ENCODE results near the gene WWOX. TPM values are rescaled to one million over a fixed set of nuclear protein-coding genes. Genes with fewer than 3 reads are reported as not detected.

The WWOX gene
- total RNA-seq, 1 donor from 2014 or later: 106 TPM

DNA sequence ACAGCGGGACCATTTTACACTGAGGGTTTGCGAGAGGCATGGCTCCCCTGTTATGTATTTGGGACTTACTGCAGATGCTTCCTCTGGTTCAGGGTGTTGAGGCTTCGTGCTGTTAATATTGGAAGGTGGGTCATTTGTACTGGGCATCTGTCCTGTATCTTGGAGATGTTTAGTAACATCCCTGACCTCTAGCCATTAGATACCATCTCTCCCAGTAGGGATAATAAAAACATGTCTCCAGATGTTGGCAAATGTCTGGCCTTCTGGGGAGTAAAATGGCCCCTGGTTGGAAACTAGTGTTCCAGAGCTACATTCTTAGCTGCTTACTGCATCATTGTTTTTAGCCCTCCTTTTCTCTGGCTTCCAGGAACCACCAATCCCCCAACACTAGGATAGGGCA lies 388.0 kb downstream of the WWOX start:
- peaks cover 0 to 4% of the 10 kb centered on the region in 2 donors for H3K4me1 ChIP-seq
- DNase-seq (ENCODE audit: low spot score in 2 of 2): no peak
- no peaks in the 10 kb centered on the region for H3K36me3 ChIP-seq
- no peak overlapping the region for H3K4me3 ChIP-seq
- no peak overlapping the region for H3K27ac ChIP-seq
- no peaks in the 10 kb centered on the region for H3K9me3 ChIP-seq
- no peaks in the 10 kb centered on the region for H3K27me3 ChIP-seq
- TF ChIP-seq, protein P1, sequence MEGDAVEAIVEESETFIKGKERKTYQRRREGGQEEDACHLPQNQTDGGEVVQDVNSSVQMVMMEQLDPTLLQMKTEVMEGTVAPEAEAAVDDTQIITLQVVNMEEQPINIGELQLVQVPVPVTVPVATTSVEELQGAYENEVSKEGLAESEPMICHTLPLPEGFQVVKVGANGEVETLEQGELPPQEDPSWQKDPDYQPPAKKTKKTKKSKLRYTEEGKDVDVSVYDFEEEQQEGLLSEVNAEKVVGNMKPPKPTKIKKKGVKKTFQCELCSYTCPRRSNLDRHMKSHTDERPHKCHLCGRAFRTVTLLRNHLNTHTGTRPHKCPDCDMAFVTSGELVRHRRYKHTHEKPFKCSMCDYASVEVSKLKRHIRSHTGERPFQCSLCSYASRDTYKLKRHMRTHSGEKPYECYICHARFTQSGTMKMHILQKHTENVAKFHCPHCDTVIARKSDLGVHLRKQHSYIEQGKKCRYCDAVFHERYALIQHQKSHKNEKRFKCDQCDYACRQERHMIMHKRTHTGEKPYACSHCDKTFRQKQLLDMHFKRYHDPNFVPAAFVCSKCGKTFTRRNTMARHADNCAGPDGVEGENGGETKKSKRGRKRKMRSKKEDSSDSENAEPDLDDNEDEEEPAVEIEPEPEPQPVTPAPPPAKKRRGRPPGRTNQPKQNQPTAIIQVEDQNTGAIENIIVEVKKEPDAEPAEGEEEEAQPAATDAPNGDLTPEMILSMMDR (IDR thresholded peaks at IDR 0.05): no peak
- intact Hi-C loops (cut with DNase I): no loop called here

DNA sequence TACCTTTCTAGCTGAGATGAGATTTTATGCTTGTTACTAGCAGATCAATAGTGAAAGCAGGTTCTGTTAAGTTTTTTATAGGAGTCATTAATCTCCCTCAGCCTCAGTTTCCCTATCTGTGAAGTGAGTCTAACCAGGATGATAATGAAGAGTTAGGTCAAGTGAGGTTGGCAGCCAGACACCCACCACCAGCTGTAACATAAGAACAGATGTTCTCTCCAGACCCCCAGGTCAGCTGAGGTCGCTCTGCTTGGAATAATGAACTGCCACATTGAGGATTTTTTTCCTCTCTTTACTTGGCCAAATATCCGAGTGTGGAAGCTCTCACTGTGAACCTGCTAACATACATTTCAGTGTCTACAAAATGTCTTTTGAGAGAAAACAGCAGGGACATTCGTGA lies 389.6 kb downstream of the WWOX start:
- H3K4me3 ChIP-seq: no peak overlapping the region
- no peaks in the 10 kb centered on the region for H3K27me3 ChIP-seq
- intact Hi-C loops (cut with DNase I): no loop called here
- no peaks in the 10 kb centered on the region for H3K9me3 ChIP-seq
- no peak overlapping the region for H3K27ac ChIP-seq
- H3K36me3 ChIP-seq: no peaks in the 10 kb centered on the region
- peaks cover 0 to 4% of the 10 kb centered on the region in 2 donors for H3K4me1 ChIP-seq
- no peak for DNase-seq (ENCODE audit: low spot score in 2 of 2)
- TF ChIP-seq, protein P1 (IDR thresholded peaks at IDR 0.05): no peak

DNA sequence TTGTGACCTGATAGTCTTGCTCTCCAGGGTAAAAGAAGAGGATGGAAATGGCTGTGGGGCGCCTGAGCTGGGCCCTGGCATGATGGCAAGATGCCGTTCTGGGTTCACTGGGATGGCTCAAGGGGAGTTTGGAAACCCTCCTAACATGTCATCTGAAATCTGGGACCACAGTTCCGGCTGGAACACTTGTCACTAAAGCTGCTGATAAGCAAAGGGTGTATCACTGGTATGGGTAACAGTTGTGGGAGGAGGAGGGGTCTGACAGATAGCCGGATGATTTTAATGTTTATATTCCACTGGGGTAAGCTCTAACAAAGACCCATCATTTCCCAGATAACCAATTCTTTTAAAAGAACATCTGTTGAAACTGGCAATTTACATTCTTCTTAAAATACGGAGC lies 390.2 kb downstream of the WWOX start:
- intact Hi-C loops (cut with DNase I): no loop called here
- Histone ChIP-seq H3K4me3 (no peak overlapping the region), H3K4me1 (peaks cover 0 to 4% of the 10 kb centered on the region in 2 donors), H3K9me3 (no peaks in the 10 kb centered on the region), H3K36me3 (no peaks in the 10 kb centered on the region), H3K27me3 (no peaks in the 10 kb centered on the region), H3K27ac (no peak overlapping the region)
- TF ChIP-seq, protein P1 (IDR thresholded peaks at IDR 0.05): no peak
- no peak for DNase-seq (ENCODE audit: low spot score in 2 of 2)

DNA sequence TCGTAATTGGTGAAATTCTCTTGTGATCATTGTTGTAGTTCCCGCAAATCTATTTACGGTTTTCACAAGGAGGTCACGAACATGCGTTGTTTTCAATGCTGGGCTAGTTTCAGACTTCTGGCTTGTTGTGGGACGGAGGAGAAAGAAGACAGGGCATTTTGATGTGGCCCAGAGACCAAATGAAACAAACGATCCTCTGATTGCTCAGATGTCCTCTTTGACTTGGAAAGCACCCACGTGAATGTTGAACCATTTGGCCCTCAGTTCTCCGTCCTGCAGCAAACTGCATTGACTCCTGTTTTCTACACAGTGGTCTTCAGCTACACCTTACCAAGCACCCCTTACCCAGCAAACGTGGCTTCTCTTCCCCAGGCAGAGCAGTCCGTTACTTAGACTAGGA lies 391.0 kb downstream of the WWOX start:
- DNase-seq (ENCODE audit: low spot score in 2 of 2): no peak
- H3K9me3 ChIP-seq: no peaks in the 10 kb centered on the region
- H3K4me3 ChIP-seq: no peak overlapping the region
- TF ChIP-seq, protein P1 (IDR thresholded peaks at IDR 0.05): no peak
- H3K4me1 ChIP-seq: peaks cover 0 to 4% of the 10 kb centered on the region in 2 donors
- H3K27me3 ChIP-seq: no peaks in the 10 kb centered on the region
- no peak overlapping the region for H3K27ac ChIP-seq
- intact Hi-C loops (cut with DNase I): no loop called here
- H3K36me3 ChIP-seq: no peaks in the 10 kb centered on the region

DNA sequence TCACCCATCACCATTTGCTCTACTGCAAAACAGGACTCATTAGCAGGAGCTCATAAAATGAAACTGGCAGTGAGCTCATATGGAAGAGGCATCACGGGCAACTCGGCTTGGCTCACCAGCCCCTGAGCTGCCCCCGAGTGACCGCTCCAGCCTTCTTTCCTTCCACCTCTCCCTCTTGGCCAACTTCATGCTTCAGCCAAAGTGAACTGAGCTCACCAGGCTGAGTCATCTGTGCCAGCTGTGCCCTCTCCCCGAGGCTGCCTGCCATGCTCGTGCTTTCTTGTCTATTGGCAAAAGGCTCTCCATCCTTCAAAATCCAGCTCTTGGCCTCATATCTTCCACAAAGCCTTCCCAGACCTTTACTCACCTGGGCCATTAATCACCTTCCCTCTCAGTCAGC lies 391.4 kb downstream of the WWOX start:
- intact Hi-C loops (cut with DNase I): no loop called here
- TF ChIP-seq, protein P1 (IDR thresholded peaks at IDR 0.05): no peak

DNA sequence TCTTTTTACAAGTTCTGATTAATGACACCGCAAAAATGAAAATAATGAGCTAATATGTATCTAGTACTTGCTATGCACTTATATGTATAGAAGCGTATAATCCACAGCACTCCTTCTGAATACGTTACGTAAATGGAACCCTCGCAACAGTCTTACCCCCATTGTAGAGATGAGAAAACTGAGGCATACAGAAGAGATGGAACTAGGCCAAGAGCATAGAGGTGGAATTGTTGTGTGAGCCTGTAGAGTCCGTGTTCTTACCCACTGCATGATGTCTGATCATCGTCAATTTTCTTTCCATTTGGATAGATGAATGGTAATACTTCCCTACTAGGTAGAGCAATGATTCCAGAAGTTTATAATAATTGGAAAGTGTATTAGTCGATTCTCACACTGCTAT lies 394.1 kb downstream of the WWOX start:
- Histone ChIP-seq H3K27me3 (no peaks in the 10 kb centered on the region), H3K27ac (no peak overlapping the region), H3K4me3 (no peak overlapping the region), H3K4me1 (peaks cover 0 to 4% of the 10 kb centered on the region in 2 donors), H3K36me3 (no peaks in the 10 kb centered on the region), H3K9me3 (no peaks in the 10 kb centered on the region)
- TF ChIP-seq, protein P1 (IDR thresholded peaks at IDR 0.05): no peak
- DNase-seq (ENCODE audit: low spot score in 2 of 2): no peak
- intact Hi-C loops (cut with DNase I): no loop called here

More for the DNA sequence above, 391.4 kb downstream of the WWOX start:
- H3K27ac ChIP-seq: no peak overlapping the region
- H3K36me3 ChIP-seq: no peaks in the 10 kb centered on the region
- H3K9me3 ChIP-seq: no peaks in the 10 kb centered on the region
- no peaks in the 10 kb centered on the region for H3K27me3 ChIP-seq
- DNase-seq (ENCODE audit: low spot score in 2 of 2): peak; percentile 14 to 64
- H3K4me3 ChIP-seq: no peak overlapping the region
- H3K4me1 ChIP-seq: peaks cover 0 to 4% of the 10 kb centered on the region in 2 donors
